Suppressor macrophage (primary cell): ENCODE results near the gene SCUBE3.

ENCODE experiments used
- DNase-seq, 4 experiments: peaks; one replicate each; pipeline ENCODE4 v3.0.0-alpha.2; 2020 to 2022

SCUBE3 gene

DNA sequence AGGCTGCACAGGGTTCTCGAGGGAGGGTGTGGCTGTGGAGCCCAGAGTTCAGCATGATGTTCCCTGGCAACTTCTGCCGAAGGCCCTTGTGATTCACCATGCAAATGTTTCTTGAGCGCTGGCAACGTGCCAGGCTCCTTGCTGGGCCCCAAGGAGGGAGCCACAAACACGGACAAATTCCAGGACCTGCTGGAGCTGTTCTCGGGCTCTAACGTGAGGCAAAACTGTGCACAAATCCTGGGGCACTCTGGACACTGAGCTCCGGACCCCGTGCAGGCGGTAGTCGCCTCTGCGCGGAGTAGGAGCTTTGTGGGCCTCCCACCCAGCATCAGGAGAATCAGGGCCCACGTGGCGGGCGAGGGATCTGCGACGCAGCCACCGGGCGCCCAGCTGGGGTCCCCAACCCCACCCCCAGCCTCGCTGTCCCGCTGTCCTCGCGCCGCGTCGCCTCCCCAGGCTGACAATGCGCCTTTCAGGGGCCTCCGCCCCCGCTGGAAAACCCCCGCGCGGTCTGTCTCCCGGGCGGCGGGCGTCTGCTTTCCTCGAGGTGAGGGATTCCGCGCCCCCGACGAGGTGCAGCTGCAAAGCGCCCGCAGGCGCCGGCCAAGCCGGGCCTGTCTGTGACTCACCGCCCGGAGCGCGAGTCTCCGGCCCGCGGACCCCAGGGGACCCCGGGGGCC is 31.7 kb upstream of the SCUBE3 start:
- no peak for DNase-seq

DNA sequence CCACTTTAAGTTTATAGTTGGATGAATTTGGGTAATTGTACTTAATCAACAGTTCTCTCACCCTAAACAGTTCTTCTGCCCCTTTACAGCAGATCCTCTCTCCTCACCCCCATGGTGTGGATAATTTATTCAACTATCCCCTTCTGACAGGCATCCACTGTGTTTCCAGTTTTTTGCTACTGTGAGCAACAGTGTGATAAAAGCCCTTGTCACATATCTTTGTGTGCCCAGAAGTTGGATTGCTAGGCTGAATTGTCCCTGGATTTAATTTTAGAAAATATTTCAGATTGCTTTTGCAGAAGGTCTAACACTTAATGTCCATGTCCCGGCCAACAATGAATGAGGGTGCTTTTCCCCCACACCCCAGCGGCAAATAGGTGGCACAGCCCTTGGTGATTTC is 30.5 kb upstream of the SCUBE3 start:
- no peak for DNase-seq

DNA sequence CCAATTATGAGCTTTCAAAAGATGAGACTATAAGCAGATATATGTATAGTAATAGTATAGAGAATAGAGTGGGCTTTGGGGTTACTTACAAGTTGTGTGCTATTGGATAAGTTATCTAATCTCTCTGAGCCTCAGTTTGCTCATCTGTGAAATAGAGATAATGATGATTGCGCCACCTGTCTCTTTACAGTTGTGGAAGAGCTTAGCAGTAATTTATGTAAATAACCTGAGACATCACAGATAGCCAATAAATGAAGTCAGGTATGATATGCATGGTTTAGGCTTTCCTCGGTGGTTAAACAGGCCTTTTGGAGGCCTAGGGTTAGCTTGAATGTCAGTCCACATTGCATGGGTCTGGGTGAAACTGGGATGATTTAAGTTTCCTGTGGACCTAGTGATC is 29.8 kb upstream of the SCUBE3 start:
- no peak for DNase-seq

DNA sequence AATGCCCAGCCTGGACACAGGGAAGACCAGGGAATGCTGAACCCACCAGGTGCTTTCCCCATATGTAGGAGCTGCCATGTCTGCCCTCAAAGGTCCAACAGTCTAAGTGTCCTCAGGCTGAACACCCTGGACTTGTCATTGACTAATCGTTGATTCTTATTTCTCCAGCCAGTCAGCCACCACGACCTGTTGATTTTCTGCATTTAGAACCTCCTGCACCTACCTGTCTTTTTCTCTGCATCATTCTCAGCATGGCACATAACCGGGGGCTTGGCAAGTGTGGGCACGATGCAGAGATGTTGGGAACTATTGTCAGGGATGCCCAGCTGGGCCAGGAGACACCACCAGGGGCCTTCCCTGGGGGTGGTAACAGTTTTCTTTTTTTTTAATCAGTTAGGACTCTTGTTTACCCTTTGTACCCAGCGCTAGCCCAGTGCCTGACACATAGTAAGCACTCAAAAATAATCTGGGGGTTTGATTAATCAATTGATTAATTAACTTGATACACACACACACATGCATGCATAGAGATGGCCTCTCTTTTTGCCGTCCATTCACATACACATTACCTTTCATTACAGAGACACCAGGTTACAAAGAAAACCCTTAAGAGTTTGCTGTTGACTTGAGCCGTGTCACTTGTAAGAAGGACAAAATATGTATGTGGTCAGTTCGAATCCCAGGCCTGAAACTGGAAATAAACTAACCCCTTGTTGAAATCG is 29.0 kb upstream of the SCUBE3 start:
- no peak for DNase-seq

DNA sequence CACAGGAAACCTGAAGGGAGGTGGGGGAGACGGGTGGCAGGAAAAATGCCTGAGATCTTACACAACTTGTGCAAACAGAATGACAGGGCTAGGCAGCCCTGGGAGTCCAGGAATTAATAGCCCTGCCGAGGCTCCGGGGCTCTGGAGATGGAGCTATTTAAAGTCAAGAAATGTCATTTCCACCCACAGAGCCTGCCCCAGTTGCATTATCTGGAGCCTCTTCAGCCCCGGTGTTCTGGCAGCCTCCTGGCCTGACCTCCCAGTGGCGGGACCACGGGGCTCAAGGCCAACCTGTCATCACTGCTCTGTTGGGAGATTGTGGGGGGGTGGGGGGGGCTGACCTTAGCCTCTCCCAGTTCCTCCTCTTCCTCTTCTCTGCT is 28.5 kb upstream of the SCUBE3 start:
- no peak for DNase-seq

DNA sequence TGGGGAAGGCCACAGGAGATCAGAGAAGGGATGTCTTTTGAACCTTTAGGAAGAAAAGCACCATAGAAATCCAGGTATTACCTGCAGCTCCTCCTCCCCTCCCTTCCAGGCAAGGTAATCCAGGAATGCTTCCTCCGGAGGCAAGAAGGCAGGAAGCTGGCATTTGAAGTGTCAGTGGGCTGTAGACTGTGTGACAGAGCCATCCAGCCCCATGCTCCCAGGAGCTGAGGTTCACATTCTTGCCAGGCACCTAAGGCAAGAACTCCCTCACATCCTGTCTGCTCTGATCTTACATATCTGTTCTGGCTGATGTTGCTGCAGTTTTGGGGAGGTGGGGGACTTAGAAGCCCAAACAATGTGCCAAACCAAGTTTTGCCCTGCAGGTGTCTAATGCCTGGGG is 27.8 kb upstream of the SCUBE3 start:
- no peak for DNase-seq

DNA sequence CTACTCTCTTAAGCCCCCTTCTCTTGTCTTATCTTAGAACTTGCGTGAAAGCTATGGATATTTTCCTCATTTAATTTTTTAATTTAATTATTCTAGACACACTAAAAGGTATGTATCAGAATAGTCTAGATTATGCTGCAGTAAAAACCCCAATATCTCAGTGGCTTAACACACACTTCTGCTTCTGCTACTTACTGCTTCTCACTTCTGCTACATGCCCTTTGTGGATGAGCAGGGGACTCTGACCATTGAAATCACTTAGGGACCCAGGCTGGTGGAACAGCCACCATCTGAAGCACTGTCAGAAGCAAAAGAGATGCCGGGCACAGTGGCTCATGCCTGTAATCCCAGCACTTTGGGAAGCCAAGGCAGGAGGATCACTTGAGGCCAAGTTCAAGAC is 27.2 kb upstream of the SCUBE3 start:
- DNase-seq, result no peak

DNA sequence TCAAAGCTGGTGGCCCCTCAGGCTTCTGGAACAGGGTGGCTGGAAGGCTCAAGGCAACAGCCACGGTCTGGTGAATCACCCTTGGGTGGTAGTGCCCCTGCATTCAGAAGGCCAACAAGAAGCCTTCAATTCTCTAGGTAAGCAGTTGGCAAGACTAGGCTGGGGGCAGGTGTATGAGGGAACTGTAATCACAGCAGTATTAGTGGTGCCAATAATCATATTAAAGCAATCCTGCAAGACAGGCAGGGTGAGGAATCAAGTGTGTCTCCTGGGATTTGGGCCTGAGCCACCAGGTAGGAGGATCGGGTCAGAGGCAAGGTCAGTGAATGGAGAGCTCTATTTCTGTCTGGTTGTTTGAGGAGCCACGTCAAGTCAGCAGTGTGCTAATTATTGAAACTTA is 24.9 kb upstream of the SCUBE3 start:
- DNase-seq, result no peak

DNA sequence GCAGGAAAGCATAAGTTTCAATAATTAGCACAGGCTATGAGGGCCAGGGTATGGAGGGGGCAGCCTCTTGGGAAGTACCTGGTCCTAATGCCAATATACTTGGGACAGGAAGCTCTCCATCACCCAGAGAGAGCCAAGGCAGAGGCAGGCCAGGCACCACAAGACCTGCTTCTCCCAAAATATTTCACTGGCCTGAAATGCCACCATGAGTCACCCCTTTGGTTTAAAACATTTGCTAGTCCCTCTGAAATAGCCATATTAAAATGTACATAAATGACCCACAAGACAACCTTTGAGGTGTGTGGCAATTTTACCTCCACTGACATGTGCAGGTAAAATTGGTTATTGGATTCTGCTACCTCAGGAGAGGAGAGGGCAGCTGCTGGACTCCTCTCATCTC is 23.4 kb upstream of the SCUBE3 start:
- DNase-seq, result no peak

DNA sequence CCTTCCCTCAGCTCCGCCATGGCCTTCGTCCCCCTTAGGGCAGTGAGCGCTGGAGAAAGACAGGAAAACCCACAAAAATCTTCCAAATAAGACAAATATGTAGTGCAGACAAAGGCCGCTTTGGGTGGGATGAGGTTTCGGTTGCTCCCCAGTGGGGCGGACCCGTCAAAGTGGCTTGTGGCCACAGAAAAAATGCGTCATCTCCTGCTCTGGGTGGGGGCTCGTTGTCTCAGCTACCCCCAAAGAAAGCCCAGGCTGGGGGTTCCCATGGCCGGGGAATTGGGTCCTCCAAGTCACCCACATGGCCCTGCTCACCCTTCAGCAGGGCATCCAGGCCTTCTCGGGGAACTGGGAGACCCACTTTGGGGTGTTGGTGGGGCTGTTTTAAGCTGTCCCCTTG is 21.9 kb upstream of the SCUBE3 start:
- DNase-seq, result no peak

DNA sequence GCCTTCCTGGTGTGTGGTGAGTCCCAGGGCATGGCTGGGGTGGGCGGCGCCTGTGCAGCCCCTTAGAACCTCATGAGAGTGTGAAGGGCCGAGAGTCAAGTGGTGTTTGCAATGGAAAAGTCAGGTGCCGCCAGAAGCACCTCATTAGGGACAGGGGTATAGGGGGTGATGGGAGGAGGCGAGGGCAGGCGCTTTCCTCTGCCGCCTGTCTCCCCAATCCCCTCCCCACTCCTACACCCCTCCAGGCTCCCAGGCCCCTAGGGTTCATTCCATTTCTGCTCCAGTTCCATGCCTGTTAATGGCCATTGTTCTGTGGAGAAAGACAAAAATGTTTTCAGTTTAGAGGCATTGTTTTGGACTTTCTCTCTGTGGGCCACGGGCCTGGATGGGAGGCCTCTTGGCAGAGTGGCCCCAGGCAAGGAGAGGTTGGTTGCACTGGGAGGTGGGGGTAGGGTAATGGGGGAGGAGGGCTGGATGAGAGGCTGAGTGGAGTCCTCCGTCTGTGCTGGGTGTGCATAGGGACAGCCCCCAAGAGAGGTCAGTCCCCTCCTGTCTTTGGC is 21.4 kb upstream of the SCUBE3 start:
- no peak for DNase-seq

DNA sequence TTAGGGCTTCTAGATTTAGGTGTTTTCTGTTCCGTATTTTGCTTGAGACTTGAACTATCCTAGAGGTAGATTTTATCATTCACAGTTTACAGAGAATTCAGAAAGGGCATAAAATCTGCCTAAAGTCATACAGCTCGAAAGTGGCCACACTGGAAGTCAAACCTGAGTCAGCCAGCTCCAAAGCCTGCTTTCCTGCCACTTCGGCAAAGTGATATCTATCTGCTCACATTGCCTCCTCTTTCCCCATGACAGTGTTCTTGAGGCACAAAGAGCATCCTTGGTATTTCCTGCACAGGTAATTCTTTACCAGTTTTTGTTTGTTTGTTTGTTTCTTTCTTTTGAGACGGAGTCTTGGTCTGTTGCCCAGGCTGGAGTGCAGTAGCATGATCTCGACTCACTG is 19.4 kb upstream of the SCUBE3 start:
- DNase-seq, result no peak

DNA sequence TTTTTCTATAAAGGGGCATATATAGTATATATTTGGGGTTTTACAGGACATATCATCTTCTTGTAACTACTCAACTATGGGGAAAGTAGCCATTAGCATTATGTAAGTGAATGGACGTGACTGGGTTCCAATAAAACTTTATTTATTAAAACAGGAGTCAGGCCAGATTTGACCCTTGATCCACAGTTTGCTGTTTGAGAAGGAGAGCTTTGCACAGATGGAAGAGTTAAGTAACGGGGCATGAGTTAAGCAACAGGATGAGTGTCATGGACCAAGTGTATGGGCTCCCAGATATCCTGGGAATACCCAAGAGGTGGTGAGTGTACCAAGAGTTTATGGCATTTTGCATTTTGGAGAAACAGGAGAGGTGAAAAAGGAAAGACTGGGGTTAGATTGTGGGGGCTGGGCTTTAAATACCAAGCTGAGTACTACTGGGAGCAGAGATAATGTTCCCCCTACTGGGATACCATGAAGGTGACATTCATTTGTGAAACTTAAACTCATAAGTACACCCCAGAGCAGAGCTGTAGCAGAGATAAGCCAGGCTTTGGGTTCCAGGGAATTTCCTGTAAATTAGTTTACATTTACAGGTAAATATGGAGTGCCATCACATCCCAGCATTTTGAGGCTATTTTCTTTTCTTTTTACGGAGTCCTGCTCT is 18.5 kb upstream of the SCUBE3 start:
- DNase-seq, result no peak

DNA sequence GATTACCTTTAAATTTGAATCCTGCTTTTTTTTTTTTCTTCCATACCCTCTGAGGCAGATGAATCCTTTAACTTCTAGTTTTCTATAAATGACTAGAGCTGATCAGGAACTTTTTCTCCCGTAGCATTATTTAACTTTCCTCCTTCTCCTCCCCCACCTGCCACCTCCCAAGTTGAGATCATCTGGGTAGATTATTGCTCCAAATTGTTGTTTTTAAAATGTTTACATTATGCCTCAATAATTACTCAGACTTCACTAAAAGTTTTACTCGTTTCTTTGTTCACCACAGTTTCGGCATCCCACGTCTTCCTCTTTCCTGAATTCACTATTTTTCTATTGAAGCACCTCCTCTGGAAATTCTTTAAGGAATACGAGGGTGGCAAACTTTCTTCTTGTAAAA is 16.6 kb upstream of the SCUBE3 start:
- DNase-seq, result no peak

DNA sequence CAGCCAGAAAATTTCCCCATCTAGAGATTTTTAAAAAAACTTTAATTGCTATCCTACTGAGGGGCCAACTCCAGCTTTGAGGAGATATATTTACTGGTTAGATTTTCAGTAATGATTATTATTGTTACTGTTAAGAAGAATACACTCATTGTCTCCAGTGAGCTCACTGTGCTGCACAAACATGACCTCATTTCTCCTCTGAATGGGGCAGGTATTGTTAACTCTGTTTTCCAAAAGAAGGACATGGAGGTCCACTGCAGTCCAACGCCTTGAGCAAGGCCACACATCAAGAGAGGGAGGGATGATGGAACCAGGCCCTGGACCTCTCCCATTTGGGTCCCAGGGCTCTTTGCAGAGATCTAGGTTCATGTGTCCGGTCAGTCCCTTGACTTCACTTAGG is 13.9 kb upstream of the SCUBE3 start:
- no peak for DNase-seq

DNA sequence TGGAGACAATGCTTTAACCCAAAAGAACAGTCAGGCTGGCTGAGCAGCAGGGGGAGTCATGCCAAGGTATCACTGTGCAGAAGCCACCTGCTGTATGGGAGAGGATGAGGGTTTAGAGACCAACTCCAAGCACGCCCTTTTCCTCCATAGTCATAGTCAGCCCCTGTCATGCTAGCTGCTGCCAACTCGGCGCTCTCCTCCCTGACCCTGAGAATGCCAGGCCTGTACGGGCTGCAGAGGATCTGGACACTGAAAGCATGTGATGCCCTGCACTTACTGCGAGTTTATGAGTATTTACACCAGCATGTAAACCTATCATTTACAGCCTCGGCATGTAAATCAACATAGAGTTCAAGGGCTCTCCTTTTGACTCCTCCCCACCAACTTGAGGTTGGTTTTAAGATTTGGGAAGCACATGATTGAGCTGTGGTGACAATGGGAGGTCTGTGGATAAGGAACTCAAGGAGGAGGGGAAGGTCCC is 11.7 kb upstream of the SCUBE3 start:
- peak in 3 of 4 experiments; percentile 15 to 30 (median 24) for DNase-seq

DNA sequence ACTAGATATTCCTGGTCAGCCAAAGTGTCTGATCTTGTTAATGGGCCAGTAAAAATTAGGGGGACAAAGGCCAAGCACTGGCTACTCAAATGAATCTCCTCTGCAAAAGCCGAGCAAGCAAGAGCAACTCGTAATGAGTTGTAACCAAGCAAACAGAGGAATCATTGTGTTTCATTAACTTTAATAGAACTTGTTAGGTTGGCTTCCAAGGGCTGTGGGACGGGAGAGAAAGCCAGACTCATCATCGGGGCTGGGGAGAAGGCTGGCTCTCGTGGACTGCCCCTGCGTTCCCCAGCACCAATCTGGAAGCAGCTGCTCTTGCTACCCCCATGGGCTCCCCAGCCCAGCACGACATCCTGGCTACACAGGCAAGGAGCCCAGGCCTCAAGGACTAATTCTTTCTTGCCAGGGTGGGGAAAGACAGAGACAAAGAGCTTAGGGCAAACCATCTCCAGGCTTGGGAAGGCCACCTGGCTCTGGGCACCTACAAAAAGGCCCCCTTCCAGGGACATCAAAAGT is 10.5 kb upstream of the SCUBE3 start:
- DNase-seq, result no peak

DNA sequence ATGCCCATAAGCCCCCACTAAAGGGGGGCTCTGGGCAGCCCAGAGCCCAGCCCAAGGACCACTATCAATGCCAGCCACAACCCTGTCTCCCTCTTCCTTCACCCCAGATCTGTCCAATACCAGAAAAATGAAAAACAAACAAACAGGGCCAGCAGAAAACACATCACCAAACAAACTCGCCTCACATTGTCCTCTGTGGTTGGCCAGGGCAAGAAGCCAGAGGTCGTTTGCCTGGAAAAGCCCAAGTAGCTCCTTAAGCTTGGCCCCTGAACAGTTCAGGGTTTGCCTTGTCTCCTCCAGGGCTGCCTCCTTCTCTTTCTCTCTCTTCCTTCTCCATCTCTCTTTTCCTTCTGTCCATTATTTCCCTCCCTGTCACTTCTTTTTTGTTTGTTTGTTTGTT is 10.1 kb upstream of the SCUBE3 start:
- no peak for DNase-seq

DNA sequence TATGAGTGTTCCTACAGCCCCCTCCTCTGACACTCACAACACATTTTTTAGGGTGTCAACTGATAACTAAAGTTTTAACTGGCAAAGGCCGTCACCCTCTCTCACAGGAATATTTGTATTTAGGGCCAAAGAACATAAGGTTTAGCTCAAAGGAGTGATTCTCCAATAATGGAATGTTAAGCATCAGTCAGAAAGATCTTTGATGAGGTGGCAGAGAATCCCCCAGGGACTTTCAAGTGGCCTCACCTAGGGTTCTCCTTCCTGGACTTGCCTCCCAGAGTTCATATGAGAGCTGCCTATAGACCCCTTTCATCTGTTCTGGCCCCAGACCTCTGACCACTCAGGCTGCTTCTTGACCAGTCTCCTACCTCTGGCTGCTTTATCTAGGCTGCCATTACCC is 7.4 kb upstream of the SCUBE3 start:
- DNase-seq, result no peak

DNA sequence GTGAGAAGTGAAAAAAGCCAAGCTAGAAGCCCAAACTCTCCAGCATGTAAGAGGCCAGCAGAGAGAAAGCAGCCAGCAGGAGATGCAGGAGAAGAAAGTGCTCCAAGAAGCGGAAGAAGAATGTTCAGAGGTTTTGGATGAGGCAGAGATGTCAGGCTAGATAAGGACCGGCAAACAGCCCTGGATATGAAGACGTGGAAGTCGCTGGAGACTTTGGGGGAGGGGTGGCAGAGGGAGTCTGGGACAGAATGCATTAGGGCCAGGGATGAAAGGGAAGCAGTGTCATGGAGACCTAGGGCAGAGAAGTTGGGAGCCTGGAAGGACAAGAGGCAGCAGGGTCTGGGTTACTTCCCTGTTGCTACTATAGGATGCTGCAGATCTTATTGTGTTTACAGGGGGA is 5.3 kb upstream of the SCUBE3 start:
- no peak for DNase-seq

DNA sequence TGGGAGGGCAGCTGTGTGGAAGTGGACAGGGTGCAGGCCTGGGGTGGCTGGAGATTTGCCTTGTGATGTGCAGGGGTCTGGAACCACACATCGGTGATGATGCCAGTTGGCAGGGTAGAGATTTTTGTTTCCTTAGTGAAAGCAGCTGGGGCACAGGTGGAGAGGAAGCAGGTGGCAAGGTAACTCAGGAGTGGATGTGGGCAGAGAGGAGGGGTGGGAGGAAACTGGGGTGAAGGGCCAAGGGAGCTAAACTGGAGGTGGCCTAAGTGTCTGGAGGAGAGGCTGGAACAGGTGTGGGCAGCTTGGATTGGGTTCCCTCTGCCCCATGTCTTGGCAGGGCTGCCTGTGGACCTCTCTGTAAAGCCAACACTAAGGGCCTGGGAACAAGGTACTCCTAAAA is 4.7 kb upstream of the SCUBE3 start:
- DNase-seq, result no peak

DNA sequence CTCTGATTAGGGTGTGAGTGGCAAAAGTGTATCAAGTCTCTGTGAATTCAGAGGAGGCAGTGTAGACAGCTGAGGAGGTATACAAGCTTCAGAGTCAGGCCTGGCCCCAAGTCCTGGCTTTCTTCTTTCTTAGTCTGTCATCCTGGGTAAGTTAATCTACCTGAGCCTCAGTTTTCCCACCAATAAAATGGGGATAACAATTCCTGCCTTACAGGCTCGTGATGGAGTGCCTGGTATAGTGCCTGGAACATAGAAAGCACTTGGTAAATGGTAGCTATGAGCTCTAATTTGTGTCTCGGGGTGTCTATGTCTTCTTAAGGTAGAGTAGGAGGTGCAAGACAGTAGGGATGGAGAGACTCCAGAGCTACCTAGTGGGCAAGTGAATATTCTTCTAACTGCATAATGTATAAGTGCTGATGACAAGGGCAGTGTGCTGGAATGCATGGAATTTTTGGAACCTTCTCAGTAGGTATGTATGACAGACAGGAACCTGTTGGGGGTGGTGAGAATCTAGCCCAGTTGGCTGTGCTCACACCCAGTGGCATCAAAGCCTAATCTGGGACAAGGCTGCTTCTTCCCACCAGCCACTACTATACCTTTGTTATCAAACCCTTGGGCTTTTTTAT is 4.0 kb upstream of the SCUBE3 start:
- no peak for DNase-seq

DNA sequence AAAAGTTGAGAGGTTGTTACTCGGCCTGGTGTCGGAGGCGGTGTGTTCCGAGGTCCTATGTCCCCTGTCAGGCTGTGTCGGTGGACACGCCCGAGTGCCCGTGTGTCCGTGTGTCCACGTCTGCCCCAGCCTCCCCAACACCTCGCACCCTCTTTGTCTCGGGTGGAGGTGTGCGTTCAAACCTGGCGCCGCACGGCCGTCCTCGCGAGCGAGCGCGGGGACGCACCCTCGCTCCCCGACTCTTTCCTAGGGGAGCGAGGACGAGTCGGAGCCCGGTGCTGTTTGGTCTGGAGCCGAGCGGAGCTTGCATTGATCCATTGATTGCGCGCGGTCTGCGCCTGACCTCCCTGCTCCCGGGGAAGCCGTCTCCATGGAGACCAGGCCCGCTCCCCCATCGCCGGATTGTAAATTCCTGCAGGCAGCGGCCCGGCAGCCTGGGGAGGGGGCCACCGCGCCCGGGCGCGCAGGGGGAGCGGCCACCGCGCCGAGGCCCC is 411 bp upstream of the SCUBE3 start:
- no peak for DNase-seq
